ENCODE results near the gene PRDM5.
A peak's percentile ranks its signal among the peaks of the same experiment; 100 is the strongest.

The PRDM5 gene

DNA sequence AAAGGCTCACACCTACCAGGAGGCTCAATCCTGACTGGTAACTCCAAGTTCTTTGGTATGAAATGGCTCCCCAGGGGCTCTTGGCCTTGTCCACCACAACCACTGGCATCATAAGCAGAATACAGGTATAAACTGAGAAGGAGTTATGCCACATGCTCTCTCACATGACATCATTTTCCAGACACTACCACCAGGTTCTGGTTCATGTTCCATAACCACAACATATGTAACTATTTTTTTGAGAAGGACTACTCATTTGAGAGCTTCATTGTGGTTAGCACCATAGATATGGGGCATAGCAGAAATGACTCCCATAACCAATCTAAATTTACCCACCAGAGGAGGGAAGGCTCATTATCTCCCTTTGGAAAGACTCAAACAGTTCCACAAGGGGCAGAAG lies 19.6 kb downstream of the PRDM5 start:
- DNase-seq = no peak

DNA sequence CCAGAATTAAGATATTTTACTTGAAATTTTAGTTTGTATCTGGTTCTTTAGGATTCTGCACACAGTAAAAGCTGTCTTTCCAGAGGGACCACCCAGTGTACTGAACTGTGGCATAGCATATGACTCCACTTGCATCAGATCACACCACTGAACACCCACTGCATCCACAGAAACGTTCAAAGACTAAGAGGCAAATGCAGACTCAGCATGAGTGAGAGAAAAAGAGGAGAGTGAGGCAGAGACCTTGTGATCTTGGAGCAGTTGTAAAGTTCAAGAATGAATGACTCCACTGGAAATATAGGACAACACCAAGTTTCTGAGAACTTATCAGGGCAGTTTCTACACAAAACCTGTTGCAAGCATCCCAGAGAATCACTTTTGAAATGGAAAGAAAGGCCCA lies 20.8 kb downstream of the PRDM5 start:
- DNase-seq = no peak

DNA sequence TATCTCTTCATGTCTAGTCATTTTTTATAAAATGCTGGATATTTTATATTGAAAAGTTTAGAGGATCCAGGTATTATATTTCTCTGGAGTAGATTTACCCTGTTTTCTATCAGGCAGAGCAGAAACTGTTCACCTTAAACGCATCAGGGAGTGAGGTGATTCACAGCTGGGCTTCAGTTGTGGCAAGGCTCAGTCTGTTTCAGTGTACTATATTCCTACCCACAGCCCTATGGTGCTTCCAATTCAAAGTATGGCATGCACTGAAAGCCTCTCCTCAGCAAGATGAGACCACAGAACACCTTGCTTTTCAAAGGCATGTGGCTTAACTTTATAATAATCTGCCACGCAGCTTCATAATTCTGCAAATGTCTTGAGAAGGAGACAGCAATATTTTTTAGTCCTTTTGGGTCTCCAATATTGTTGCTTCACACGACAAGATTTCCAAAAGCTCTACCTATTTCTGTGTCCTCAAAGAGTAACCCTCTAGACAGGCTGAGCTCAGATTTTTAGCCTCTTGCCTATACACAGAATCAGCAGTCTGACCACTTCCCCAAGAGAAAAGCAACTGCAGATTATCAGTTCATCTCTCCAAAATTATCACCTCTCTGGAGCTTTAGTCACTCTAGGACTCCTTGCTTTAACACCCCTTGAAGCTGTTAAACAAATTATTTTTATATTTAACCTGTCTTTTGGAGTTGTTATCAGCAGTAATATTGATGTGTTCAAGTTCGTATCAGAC lies 24.4 kb downstream of the PRDM5 start:
- no peak for DNase-seq

DNA sequence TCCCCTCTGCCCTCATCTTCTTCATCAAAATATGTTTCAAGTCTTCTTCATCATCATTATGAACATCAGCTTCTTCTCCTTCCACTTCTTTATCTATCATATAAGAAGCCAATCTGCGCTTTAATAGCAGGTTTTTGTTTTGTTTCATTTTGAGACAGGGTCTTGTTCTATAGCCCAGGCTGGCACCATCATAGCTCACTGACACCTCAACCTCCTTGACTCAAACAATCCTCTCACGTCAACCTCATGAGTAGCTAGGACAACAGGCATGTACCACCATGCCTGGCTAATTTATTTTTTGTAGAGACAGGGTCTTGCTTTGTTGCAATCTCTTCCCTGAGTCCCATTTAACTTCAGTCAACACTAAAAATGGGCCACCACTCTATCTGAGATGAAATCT lies 27.0 kb downstream of the PRDM5 start:
- DNase-seq = no peak

DNA sequence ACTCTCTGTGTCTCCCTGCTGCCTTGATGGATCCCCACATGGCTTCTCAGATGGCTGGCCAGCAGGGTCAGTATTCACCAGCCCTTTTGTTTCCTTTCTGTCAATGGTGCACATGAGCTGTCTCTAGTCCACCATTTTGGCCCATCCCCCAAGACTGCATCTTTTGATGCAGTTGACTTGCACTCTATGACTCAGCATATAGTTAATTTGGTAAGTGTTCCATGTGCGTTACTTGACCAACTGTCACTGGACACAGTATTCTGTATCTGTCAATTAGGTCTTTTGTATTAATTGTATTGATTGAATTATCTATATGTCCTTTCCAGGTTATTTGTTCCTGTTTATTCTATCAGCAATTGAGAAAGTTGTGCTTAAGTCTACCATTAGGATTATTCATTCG lies 29.2 kb downstream of the PRDM5 start:
- DNase-seq = no peak

DNA sequence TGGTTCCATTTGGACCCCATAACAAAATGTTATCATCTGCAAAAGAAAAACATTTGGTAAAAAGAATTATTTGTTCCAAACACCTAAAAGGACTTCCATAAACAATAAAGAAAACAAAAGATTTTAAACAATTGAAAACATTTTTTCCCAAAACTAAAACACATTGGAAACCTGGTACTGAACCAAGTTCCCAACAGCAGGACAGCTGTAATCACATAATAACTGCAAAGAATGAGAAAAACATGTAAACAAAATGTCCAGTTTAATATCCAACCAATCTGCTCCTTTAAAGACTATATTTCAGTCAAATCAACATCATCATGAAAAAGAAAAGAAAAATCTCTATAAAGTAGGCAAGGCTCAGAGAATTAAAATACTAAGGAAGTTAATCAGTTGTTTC lies 36.3 kb downstream of the PRDM5 start:
- DNase-seq = no peak

DNA sequence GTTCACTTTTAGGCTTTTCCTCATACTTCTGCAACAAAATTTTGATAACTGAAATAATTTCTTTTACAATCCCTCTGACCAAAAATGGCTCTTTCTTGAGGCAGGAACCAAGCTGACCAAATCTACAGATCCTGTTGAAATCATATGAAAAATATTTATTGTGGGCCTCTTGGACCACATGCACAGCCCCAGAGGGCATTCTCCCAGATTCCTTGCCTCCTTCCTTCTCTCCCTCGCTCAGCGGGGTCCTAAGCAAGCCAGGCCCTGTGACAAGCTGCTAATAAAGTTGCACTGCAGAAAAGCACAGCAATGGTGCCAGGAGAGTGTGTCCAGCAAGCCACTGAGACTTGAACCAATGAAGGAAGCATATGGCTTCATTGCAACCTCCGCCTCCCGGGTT lies 40.7 kb downstream of the PRDM5 start:
- no peak for DNase-seq

DNA sequence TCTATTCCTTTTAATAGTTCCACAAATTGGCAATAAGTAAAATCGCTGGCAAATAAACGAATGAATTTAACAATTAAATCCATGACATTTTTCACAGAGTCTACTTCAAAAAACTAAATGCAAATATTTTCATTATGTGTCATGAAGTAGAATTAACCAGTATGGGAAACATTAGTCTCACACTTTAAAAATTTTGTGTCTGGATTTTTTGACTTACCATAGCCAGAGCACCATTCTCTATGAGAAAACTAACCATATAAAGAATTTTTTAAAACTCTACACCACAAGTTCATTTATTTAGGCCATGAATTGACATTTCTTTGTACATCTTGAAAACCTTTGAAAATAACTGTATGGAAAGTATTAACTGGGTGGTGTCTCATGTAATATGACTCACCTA lies 41.2 kb downstream of the PRDM5 start:
- DNase-seq = no peak

DNA sequence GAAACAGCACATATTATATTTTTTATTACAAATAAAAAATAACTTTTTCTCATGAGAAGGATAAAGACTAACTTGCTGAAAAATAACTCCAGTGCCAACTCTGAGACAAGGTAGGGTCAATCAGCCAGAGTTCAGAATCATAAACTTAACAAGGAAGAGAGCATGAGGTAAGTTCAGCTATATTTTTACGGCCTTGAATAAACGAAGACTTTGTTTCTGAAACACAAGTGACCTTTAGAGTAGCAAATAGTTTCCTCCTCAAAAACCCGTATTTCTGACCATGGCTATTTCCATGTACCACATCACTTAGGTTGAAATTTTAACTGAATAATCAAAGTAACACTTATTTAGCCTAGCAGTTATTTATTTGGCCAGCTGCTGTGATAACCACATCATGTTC lies 45.5 kb downstream of the PRDM5 start:
- DNase-seq = no peak

DNA sequence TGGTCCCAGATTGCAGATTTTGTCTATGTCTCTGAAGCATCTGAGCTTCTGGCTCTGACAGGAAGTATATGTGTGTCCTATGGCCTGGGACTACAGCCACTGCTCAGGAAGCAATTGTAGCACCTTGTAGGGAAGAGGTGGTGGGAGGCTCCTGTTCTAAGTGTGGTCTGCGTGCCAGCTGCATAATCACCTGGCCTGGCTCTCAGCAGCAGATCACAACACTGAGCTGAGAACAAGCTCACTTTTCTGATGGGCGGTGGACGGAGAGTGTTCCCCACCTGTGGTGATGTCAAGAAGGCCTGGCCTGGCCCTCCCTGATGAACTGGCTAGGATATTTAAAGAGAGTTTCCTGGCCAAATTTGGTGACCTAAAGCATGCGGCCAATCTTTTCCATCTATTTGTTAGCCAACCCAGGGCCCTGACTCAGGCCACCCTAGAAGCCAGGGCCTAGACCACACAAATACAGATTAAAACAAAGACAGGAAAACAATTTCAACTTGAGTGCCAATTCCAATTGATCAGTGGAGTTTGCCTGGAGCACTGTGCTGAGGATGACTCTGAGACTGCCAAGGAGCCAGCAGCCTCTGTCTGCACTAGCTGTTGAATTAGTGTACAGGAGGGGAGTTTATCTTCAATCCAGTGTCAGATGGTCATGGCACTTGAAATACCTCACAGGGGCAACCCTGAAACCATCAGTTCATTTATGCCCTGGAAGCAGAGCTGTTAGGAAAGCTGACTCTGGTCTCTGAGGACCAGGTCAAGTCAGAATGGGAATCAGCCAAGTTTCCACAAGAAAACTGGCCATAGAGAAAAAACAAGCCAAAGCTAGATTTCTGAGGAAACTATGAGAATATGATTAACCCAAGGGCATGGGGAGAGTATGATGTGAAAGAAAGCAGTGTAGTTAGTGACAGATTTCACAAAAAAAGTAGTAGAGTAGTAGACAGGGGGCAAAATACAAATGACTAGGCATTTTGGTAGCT lies 47.4 kb downstream of the PRDM5 start:
- no peak for DNase-seq

DNA sequence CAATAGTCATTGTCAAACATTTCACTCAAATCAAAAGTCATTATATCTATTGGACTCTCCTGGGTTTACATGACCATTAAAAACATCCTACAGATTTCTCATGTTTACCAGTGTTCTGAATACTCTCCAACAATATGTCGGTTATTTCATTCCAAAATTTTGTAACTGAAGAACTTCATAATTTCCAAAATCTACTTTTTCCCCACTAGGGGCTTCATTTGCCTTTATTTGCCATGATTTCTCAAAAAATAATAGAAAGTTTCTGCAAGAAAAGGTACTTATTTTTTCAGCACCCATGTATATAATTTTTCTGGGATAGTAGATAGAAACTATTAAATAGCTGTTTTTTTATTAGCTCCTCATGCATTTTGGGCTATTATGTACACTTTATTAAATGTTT lies 49.0 kb downstream of the PRDM5 start:
- no peak for DNase-seq

DNA sequence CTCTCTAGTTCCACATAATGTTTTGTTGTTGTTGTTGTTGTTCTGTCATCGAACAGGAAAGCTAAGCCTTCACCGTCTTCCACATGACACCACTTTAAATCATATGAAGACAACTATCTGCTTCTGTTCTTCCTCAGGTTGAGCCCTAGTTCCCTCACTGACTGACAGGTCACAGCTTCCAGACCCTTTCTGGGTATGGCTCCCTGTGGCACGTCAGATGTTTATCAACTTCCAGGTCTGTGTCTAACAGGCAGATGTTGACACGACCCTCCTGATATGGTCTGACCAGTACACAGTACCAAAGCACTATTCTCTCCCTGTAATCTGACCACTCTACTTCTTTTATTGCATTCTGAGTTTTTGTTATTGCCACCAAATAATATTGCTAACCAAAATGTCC lies 51.4 kb downstream of the PRDM5 start:
- no peak for DNase-seq

DNA sequence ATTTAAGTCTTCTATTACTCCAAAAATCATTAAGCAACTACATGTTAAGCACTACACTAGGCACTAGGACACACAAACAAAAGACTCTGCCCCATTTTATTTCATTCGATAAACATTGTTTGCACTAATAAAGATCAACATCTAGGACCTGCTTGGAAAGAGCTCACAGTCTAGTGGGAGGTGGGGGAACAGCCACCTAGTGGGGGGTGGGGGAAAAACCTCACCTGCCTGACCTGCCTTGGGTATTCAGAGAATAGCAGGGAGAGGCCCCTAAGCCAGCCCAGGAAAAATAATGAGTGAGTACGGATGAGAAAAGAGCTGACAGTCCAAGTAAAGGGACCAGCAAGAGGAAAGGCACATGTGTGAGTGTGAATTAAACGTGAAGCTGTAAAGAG lies 52.2 kb downstream of the PRDM5 start:
- DNase-seq = no peak

DNA sequence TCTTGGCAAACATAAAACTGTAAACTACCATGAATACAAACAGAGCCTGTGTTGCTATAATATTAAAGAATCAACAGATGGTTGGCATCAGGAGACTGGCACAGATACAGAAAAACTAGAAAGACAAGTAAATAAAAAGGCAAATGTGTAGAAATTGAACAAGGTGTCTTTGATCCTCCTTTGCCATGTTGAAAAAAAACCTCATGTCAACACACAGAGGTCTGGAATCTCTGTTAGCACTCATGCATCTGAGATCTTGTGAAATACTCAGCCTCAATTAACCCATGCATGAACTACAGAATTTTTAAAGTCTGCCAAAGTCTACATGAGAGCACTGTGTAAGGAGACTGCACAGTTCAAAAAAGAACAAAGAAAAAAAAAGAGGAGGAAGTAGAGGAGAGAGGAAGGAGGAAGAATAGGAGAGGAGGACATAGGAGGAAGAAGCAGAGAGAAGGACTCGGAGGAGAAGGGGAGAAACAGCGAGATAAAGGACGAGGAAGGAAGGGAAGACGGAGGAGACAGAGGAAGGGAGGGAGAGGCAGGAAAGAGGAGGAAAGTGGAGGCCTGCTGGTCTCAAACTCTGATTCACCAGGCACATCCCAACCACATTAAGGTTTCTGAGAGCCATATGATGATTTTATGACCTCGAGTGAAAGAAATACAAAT lies 52.8 kb downstream of the PRDM5 start:
- no peak for DNase-seq

DNA sequence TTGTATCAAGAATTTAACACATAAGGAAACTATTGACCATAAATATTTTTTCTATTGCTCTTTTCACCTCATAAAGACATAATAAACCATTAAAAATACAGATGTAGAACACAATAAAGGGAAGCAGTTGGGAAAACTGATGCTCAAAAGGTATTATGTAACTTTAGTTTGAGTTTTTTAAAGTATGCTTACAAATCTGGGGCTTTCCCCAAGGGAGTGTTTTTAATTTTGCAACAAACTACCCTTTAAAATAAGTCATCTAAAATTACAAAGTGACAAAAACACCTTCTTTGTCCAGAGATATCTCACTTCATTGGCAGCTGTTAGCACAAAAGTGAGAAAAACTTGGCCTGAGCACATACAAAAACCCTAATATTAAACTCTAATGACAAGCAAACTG lies 55.0 kb downstream of the PRDM5 start:
- DNase-seq = no peak

DNA sequence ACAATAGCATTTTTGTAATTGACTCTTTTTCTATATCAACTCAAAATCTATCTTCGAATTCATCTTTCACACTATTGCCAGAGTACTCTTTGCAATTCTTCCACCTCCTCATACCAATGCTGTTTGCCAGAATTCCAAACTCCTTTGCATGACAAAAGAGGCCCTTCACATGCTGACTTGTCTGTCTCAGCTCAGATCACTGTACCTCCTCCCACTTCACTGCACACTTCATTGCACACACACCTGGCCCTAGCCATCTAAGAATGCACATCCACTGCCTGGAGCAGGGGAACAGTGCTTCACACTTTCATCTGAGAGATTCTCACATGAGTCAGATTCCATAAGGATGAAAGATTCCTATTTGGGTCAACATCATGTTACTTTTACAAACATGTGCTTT lies 56.5 kb downstream of the PRDM5 start:
- no peak for DNase-seq

DNA sequence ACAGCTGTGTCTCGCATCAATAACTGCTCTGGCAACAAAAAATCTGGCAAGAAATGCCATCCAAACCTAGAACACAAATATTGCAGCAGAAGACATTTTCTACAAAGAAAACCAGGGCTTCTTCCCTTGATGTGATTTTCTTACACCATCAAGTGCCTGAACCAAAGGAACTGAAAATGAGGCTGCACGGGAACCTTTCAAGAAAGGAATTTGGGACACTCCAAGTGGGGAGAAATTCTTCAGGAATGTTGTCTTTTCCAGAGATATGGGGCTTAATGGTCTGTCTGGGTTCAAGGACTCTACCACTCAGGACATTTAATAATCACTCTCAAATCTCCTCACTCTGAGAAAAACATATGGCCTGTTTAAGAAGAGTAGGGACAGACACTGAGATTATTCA lies 57.6 kb downstream of the PRDM5 start:
- DNase-seq = no peak

DNA sequence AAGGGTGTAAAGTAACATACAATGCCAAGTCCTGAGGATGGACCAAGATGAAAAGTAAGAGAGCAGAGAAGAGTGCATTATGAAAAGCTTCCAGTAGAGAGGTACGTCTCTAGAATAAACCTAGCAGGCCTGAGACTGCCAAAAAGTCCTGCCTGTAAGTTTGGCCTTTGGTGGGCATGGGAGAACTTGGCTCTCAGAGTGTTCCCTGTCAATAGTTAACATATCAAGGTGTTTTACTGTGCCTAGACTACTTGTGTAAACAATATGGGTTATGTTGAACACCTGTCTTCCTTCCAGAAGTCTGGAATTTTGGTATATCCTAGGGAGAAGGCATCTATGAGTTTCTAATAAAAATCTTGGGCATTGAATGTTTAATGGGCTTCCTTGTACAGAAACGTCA lies 60.1 kb downstream of the PRDM5 start:
- DNase-seq = no peak

DNA sequence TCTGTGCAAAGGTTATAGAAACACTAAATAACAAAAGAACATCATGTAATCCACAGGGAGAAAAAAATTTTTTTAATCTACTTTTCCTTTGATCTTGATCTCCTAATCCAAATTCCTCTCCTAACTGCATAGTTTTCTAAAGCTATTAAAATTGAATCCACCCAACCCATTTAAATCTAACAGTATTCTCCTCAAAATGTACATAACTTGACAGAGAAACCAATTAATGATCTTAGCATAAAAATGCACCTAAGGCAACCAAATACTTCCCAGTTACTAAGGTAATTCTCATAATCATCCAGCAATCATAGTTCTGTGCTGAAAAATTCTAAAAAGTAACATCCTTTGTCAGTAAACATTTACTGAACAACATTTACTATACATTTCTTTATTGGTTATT lies 60.7 kb downstream of the PRDM5 start:
- no peak for DNase-seq

DNA sequence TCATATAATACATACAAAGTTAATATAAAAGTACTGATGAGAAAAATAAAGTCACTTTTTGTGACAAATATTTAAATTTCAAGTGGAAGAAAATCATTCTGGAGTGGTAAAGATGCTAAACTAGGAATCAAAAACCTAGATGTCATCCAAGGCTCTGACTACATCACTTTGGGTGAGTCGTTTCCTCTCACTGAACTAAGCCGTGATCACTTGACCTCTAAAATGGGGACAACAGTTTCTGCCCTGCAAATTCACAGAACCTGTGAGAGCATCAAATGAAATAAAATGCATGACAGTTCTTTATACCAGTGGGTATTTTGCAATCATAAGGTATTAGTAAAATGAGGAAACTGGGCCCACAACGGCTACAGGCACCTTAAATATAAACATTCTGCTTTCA lies 63.8 kb downstream of the PRDM5 start:
- peak; percentile 13 for DNase-seq

DNA sequence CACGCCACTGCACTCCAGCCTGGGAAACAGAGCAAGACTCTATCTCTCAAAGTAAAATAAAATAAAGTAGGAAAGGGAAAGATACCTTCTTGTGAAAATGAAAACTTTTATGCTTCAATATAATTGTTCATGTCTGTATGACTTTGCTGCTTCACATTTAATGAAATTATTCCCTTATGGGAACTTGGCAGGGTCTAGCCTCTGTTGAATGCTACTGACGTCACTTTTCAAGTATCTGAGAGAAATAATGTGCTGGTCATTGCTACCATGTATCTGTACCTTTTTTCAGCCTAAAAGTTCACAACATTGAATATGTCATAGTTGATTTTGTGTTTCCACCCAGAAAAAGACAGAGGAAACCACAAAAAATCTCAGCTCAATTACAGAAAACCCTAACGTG lies 65.2 kb downstream of the PRDM5 start:
- DNase-seq = no peak

DNA sequence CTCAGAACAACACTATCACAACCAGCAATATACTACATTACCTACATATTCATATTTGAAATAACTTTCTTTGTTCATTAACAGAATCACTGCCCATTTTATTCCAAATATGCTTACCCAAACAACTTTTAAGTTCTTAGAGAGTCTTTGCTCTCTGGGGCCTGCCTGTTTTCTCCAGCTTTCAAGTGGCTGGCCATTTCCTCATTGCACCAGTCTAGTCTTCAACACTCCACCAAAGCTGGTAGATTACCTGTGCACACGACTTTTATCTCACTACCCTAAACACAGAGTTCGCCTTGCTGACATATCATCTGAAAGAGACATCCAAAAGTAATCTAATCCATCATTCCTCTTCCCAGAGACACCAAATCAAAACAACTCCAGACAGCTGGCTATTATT lies 66.2 kb downstream of the PRDM5 start:
- no peak for DNase-seq

DNA sequence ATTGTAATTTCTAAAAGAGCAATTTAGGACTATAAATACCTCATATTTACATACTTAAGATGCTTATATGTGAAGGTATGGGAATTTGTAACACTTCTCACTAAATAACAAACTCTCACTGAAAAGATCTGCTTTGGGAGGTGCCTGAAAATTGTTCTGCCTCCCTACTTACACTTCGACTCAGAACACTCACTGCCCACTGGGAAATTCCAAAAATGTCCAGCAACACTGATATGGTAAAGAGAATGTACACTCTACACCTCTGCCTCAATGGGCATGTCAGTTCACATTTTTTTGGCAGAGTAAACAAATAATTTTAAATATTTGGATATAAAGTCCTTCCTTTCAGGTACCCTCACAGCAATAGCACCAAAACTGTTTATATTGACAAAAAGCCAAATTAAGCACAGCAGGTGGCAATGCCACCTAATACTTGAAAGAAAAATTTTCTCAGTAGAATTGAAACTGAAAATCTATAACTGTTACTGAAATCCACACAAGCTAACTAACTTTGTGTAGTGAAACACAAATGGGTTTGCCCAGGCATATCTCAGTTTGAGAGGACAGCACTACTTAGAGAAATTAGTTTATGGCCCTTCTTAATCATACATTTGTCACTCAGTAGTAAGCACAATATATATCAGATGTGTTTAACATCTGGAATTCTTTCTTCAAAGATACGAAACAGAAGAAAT lies 67.1 kb downstream of the PRDM5 start:
- DNase-seq = no peak

Data from HCEC 1CT (cell line).